K562 (cell line): ENCODE data around the gene GPR75. TPM values are rescaled to one million over a fixed set of nuclear protein-coding genes. Genes with fewer than 3 reads are reported as not detected.

ENCODE experiments used
- ATAC-seq: fragments of 200-7000 bp; cut with Tn5 transposase; 3 replicates; pipeline ENCODE4 v1.9.1; 2020; ENCODE audit warnings: moderate library complexity
- BruUV-seq: library from RNA; stranded (reverse); fragments of 400-500 nt; replicated peaks from 2 replicates; lab custom pipeline; 2021; lab: Mats Ljungman, UMichigan
- CTCF ChIA-PET: fragments of 300-600 bp; formaldehyde crosslinking; extraction: SDS; loops from one replicate; lab custom pipeline; 2021; ENCODE audit warnings: low intra/inter-chr PET ratio; lab: Yijun Ruan, JAX
- POLR2A ChIA-PET: fragments of 300-600, 350-650 bp; sonication (Branson Sonifier 250); formaldehyde crosslinking; extraction: SDS; loops from one replicate; lab custom pipeline; 2021; ENCODE audit warnings: antibody characterized with exemption, inconsistent platforms; lab: Yijun Ruan, JAX
- DNase-seq, 4 experiments: peaks; one replicate each; pipeline versions ENCODE4 v3.0.0 to v3.0.0-alpha.2; 2011 to 2018; ENCODE audit warnings: low spot score in 3 of 4, mixed read lengths in 3 of 4; ENCODE audit errors: extremely low read depth in 1 of 4
- FAIRE-seq: peaks from 2 replicates; lab custom pipeline; 2011; peaks lifted over from hg19 to GRCh38; lab: Jason Lieb, UNC
- H2AFZ ChIP-seq: 2 replicates; pipeline ENCODE4 v1.6.0; 2011; ENCODE audit warnings: low read depth, low read length, control low read depth, inconsistent platforms
- H3K27ac ChIP-seq: fragments of 200-600 bp; 3 replicates; pipeline ENCODE4 v1.8.0; 2011; ENCODE audit warnings: low read depth, mild to moderate bottlenecking, control low read depth, inconsistent platforms, low read length, moderate library complexity, mixed read lengths; ENCODE audit errors: extremely low read depth
- H3K27me3 ChIP-seq, 2 experiments: fragments of 300-600 bp in 1 of 2; 2 replicates in 1 of 2; 3 replicates in 1 of 2; pipeline versions ENCODE4 v1.6.0 to v1.8.0; 2011; ENCODE audit warnings: inconsistent platforms in 2 of 2, low read length in 2 of 2, mild to moderate bottlenecking in 1 of 2, mixed read lengths in 1 of 2, moderate library complexity in 1 of 2; ENCODE audit not compliant: control insufficient read depth in 2 of 2, insufficient read depth in 2 of 2
- H3K36me3 ChIP-seq: fragments of 300-600 bp; 3 replicates; pipeline ENCODE4 v1.8.0; 2011; ENCODE audit warnings: mild to moderate bottlenecking, low read length, inconsistent platforms; ENCODE audit not compliant: control insufficient read depth, insufficient read depth
- H3K4me1 ChIP-seq, 2 experiments: fragments of 200-600 bp in 1 of 2; replicated peaks in 1 of 2; 2 replicates in 1 of 2; 3 replicates in 1 of 2; pipeline versions ENCODE4 v1.5.1 to v1.8.0; 2011; ENCODE audit warnings: inconsistent platforms in 2 of 2, low read length in 2 of 2, mild to moderate bottlenecking in 1 of 2, mixed read lengths in 1 of 2, moderate library complexity in 1 of 2; ENCODE audit not compliant: control insufficient read depth in 2 of 2, insufficient read depth in 2 of 2
- H3K4me2 ChIP-seq: 2 replicates; pipeline ENCODE4 v1.6.1; 2011; ENCODE audit warnings: low read length, control low read depth, inconsistent platforms, mixed read lengths; ENCODE audit not compliant: insufficient read depth
- H3K4me3 ChIP-seq: fragments of 200-600 bp; sonication (generic), shearing (Covaris generic); 2 replicates; pipeline ENCODE4 v1.5.1; 2016; ENCODE audit warnings: control low read depth, inconsistent platforms
- H3K79me2 ChIP-seq: fragments of 200-600 bp; 3 replicates; pipeline ENCODE4 v1.8.0; 2011; ENCODE audit warnings: low read length, inconsistent platforms; ENCODE audit not compliant: control insufficient read depth, insufficient read depth
- H3K9ac ChIP-seq, 2 experiments: 2 replicates each; pipeline versions ENCODE4 v1.6.0 to v1.6.1; 2011; ENCODE audit warnings: low read depth in 2 of 2, low read length in 2 of 2, control low read depth in 1 of 2, inconsistent platforms in 1 of 2, mild to moderate bottlenecking in 1 of 2, mixed read lengths in 1 of 2; ENCODE audit not compliant: insufficient read depth in 1 of 2
- H3K9me1 ChIP-seq: one replicate; pipeline ENCODE4 v1.6.0; 2011; ENCODE audit warnings: inconsistent platforms, mild to moderate bottlenecking, low read length, moderate library complexity; ENCODE audit not compliant: control insufficient read depth, insufficient read depth
- H3K9me3 ChIP-seq: replicated peaks from 2 replicates; pipeline ENCODE4 v1.5.1; 2011; ENCODE audit warnings: low read depth, low read length, inconsistent platforms; ENCODE audit not compliant: control insufficient read depth, insufficient read depth
- H4K20me1 ChIP-seq: replicated peaks from 2 replicates; pipeline ENCODE4 v1.6.1; 2011; ENCODE audit warnings: low read length, inconsistent platforms, mixed read lengths; ENCODE audit not compliant: control insufficient read depth, insufficient read depth
- E2F4 ChIP-seq: sonication (generic); formaldehyde crosslinking; IDR thresholded peaks from 2 replicates; pipeline ENCODE4 v1.8.0; 2022; ENCODE audit warnings: mild to moderate bottlenecking, low read depth, missing genetic modification reagents
- ETS2 ChIP-seq: IDR thresholded peaks from 2 replicates; pipeline ENCODE4 v1.6.1; 2016; ENCODE audit warnings: borderline replicate concordance, missing genetic modification characterization, mild to moderate bottlenecking, moderate library complexity, missing compliant biosample characterization; ENCODE audit not compliant: poor library complexity, severe bottlenecking
- HEY1 ChIP-seq: fragments of 250-450 bp; sonication (Bioruptor Pico); IDR thresholded peaks from 2 replicates; pipeline ENCODE4 v1.5.0; 2020; ENCODE audit warnings: mild to moderate bottlenecking, moderate library complexity, borderline replicate concordance
- HNRNPLL ChIP-seq: fragments of 200-400 bp; formaldehyde crosslinking; IDR thresholded peaks from 2 replicates; pipeline ENCODE4 v1.6.1; 2017; ENCODE audit warnings: low read length, low read depth, mild to moderate bottlenecking; ENCODE audit not compliant: poor library complexity, severe bottlenecking
- RERE ChIP-seq: sonication (generic); formaldehyde crosslinking; IDR thresholded peaks from 2 replicates; pipeline ENCODE4 v1.8.0; 2023; ENCODE audit warnings: missing genetic modification reagents, mild to moderate bottlenecking, borderline replicate concordance
- RUNX1 ChIP-seq: sonication (generic); IDR thresholded peaks from 2 replicates; pipeline ENCODE4 v1.6.1; 2016; ENCODE audit warnings: antibody characterized with exemption, low read depth
- SAFB ChIP-seq: fragments of 200-400 bp; formaldehyde crosslinking; IDR thresholded peaks from 2 replicates; pipeline ENCODE4 v1.6.1; 2017; ENCODE audit warnings: low read depth, low read length, borderline replicate concordance
- SAP30 ChIP-seq: fragments of 200-600 bp; sonication (generic); IDR thresholded peaks from 2 replicates; pipeline ENCODE4 v1.6.1; 2012; ENCODE audit warnings: borderline replicate concordance, low read depth, mild to moderate bottlenecking, moderate library complexity, low read length, control low read depth, inconsistent platforms; ENCODE audit not compliant: insufficient read depth, poor library complexity, severe bottlenecking
- TCF7L2 ChIP-seq: fragments of 150-350 bp; IDR thresholded peaks from 2 replicates; pipeline ENCODE4 v1.6.1; 2016; ENCODE audit warnings: low read depth, mild to moderate bottlenecking, low read length, moderate library complexity
- VEZF1 ChIP-seq: fragments of 200-800 bp; sonication (Bioruptor generic); IDR thresholded peaks from 2 replicates; pipeline ENCODE4 v1.6.1; 2017; ENCODE audit warnings: missing genetic modification characterization, missing compliant biosample characterization
- WGBS: fragments of 100-300 bp; shearing (Covaris generic); methylation state at CpG from one replicate; pipeline ENCODE4 v1.1.6; 2016; ENCODE audit warnings: low coverage, mixed read lengths; ENCODE audit not compliant: insufficient coverage; ENCODE audit errors: missing lambda C conversion rate; 5-methylcytosine and 5-hydroxymethylcytosine counted together
- in situ Hi-C: fragments of 300-500 bp; cut with MboI; formaldehyde crosslinking; loops from 4 replicates; pipeline ENCODE4 v1.15.0; 2018; ENCODE audit warnings: inconsistent platforms, mixed read lengths
- intact Hi-C: fragments of 100-400 bp; cut with micrococcal nuclease; formaldehyde crosslinking; loops from 2 replicates; pipeline ENCODE4 v1.14.2; 2022
- polyA plus RNA-seq, 8 experiments: library from polyadenylated mRNA; depleted of rRNA in 4 of 8; stranded (reverse) in 5 of 8; unstranded in 3 of 8; fragments of >200 nt; fragmentation: Nextera tagmentation in 2 of 8; fragmentation: Illumina TruSeq in 1 of 8; extraction: Ambion mirVana in 2 of 8; extraction: Trizol in 1 of 8; gene quantifications; 2 replicates each; pipeline versions ENCODE4 v1.2.1 to v1.2.3, GENCODE V29; 2011 to 2014; ENCODE audit warnings: inconsistent platforms in 1 of 8, missing spikeins in 1 of 8
- total RNA-seq, 7 experiments: library from RNA; depleted of rRNA in 6 of 7; stranded (reverse); fragments of >200 nt in 6 of 7; fragmentation: Illumina TruSeq in 2 of 7; extraction: Trizol in 2 of 7; gene quantifications; 2 replicates each; pipeline versions ENCODE4 v1.2.1 to v1.2.3, GENCODE V29; 2011 to 2021; ENCODE audit warnings: low replicate concordance in 1 of 7
- TF ChIP-seq, protein P1 (sequence below), 2 experiments: fragments of 450-650 bp in 1 of 2; sonication (generic) in 1 of 2; formaldehyde crosslinking in 1 of 2; IDR thresholded peaks in 1 of 2; conservative IDR thresholded peaks in 1 of 2; 2 replicates each; pipeline versions ENCODE4 v1.6.1 to v1.8.1; 2016 to 2023; ENCODE audit warnings: mild to moderate bottlenecking in 2 of 2, moderate library complexity in 2 of 2, inconsistent platforms in 1 of 2, missing genetic modification reagents in 1 of 2

GPR75 gene
- total and polyA plus RNA-seq, 9 of the 15 experiments (the other 6 are each of a cell fraction or from before 2014, with no cell fraction given), result 0.10 to 3.9 (median 2.3) TPM

DNA sequence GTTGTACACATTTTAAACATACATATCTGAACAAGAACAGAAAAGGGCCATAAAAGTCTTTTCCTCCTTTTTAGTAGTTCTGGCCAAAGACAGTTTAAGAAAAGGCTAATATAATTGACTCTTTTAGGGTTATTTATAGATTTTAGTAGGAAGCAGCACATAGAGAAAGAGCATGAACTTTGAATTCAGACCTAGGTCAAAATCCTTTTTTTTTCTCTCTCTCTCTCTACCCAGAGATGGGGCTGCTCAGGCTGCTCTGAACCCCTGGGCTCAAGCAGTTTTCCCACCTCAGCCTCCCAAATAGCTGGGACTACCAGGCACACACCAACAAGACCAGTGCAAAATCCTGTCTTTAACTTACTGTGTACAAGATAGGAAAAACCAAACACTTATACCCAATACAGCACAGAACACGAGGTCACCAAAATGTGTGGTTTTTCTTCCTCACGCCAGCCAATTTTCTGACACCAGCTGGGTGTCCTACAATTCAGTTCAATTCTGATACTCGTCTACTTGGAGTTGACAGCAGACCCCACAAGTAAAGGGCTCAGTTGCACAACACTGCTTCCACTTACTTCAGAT, 40.8 kb downstream of the GPR75 start:
- Histone ChIP-seq H3K4me3 (no peak overlapping the region), H3K4me2 (no peak overlapping the region), H3K9me3 (no peaks in the 10 kb centered on the region), H3K79me2 (no peaks in the 10 kb centered on the region), H3K27me3 (no peaks in the 10 kb centered on the region), H3K9me1 (no peaks in the 10 kb centered on the region), H4K20me1 (no peaks in the 10 kb centered on the region), H3K27ac (no peak overlapping the region), H3K4me1 (no peaks in the 10 kb centered on the region; a peak in 1 of 5 replicates), H3K9ac (no peak overlapping the region), H3K36me3 (peaks cover 37% of the 10 kb centered on the region), H2AFZ (no peak overlapping the region)
- no TSS peak for BruUV-seq
- 78% methylated on average over 3 of the region's 3 CpGs for WGBS
- in situ Hi-C loops, result no loop called here
- intact Hi-C loops, result no loop called here
- FAIRE-seq (no peak), ATAC-seq (no peak), DNase-seq (no peak)
- ChIA-PET CTCF (no interaction called here), POLR2A (interaction anchor here (1.1 kb wide), 1 partner anchor 43 kb away, joined by 3 read pairs; no protein-coding TSS in a partner anchor)
- TF ChIP-seq HEY1 (CRISPR knock-in tag) (no peak), E2F4 (no peak), SAFB (no peak), HNRNPLL (no peak), VEZF1 (CRISPR knock-in tag) (no peak), ETS2 (tag) (no peak), TCF7L2 (no peak), SAP30 (no peak), RUNX1 (no peak), RERE (no peak)
- TF ChIP-seq, protein P1, sequence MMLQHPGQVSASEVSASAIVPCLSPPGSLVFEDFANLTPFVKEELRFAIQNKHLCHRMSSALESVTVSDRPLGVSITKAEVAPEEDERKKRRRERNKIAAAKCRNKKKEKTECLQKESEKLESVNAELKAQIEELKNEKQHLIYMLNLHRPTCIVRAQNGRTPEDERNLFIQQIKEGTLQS (IDR thresholded peaks at IDR 0.05), result no peak
- TF ChIP-seq, protein P1 (CRISPR knock-in tag; conservative IDR thresholded peaks at IDR 0.05), result no peak
